HFFc6 (cell line): ENCODE results near the gene PTCH1. TPM values are rescaled to one million over a fixed set of nuclear protein-coding genes. Genes with fewer than 3 reads are reported as not detected.
A peak's percentile ranks its signal among the peaks of the same experiment; 100 is the strongest.

ENCODE experiments used
- DNase-seq: peaks from one replicate; pipeline ENCODE4 v3.0.0-alpha.2; 2018
- H3K27ac Mint-ChIP-seq: 2 replicates; pipeline ENCODE4 v1.8.0; 2020; ENCODE audit warnings: mild to moderate bottlenecking, mixed read lengths
- H3K27me3 Mint-ChIP-seq: 2 replicates; pipeline ENCODE4 v1.8.0; 2021; ENCODE audit warnings: mild to moderate bottlenecking, moderate library complexity, mixed read lengths; ENCODE audit not compliant: insufficient read depth
- H3K36me3 Mint-ChIP-seq: 2 replicates; pipeline ENCODE4 v1.8.0; 2021; ENCODE audit warnings: low read depth, mixed read lengths
- H3K4me1 Mint-ChIP-seq: 2 replicates; pipeline ENCODE4 v1.8.0; 2020; ENCODE audit warnings: low read depth, mixed read lengths
- H3K4me3 Mint-ChIP-seq: 2 replicates; pipeline ENCODE4 v1.8.0; 2020; ENCODE audit warnings: mild to moderate bottlenecking, moderate library complexity, mixed read lengths
- H3K9me3 Mint-ChIP-seq: 2 replicates; pipeline ENCODE4 v1.8.0; 2020; ENCODE audit warnings: mild to moderate bottlenecking, mixed read lengths
- CTCF ChIP-seq: fragments of 200-600 bp; sonication (generic); IDR thresholded peaks from 2 replicates; pipeline ENCODE4 v1.5.0; 2021; ENCODE audit warnings: antibody characterized with exemption, mild to moderate bottlenecking
- total RNA-seq, 6 experiments: library from RNA; stranded (reverse); fragmentation: NEBNext Ultra II Directional; extraction: Animal tissue kit (Norgen Biotek cat#: 25700); gene quantifications; 2 replicates in 1 of 6; 3 replicates in 5 of 6; pipeline ENCODE4 v1.2.3, GENCODE V29; 2021

Gene PTCH1
- total RNA-seq, 6 experiments from 2014 or later: 6.6 to 9.3 (median 7.0) TPM

DNA sequence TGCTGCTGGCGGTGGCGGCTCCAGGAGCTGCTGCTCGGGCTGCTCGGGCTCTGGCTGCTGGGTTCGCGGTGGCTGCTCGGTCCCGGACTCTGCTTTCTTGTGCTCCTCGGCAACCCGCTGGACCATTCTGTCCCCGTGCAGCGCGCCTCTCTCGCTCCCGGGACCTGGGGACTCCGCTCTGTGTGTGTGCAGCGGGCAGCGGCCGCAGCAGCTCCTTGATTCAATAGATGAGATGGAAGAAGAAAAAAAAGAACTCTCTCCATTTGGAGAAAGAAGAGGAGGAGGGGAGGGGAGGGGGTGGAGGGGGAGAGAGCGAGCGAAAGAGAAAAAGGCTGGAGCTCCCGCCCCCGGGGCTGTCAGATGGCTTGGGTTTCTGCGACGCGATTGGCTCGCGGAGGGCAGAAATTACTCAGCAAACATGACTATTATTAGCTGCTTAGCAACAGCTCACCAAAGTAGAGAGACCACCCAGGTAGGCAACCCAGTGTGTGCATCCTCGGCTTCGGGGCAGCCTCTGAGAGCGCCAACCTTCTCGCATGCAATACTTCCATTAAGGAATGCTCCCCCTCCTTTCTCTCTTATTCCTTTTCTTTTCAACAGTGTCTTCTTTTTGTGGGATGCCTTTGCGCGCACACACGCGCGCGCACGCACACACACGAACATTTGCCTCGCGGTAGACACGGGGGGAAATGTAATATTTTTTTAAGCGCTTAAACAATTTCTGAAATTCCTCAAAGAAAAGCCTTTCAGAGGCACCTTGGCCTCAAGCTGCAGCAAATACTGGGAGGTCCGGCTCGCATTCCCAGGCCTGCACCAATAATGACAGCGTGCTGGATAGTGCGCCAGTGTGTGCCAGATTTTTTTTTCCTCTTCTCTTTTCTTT is 7.6 kb downstream of the PTCH1 start:
- Mint-ChIP-seq H3K9me3 (no peaks in the 10 kb centered on the region), H3K27ac (peak overlapping the region; percentile 95), H3K27me3 (peaks cover 2% of the 10 kb centered on the region), H3K4me3 (peak overlapping the region; percentile 94), H3K36me3 (no peaks in the 10 kb centered on the region), H3K4me1 (peaks cover 32% of the 10 kb centered on the region)
- TF ChIP-seq CTCF: no peak
- peak; percentile 88 for DNase-seq

- Mint-ChIP-seq H3K4me3 (peak overlapping the region; percentile 94), H3K36me3 (no peaks in the 10 kb centered on the region), H3K4me1 (peaks cover 35% of the 10 kb centered on the region), H3K9me3 (no peaks in the 10 kb centered on the region), H3K27ac (peak overlapping the region; percentile 70), H3K27me3 (peaks cover 2% of the 10 kb centered on the region)
- TF ChIP-seq CTCF: no peak
- no peak for DNase-seq
These were observed 8.4 kb downstream of the PTCH1 start for GRCh38 chr9:95508242-95508967.

- peak; percentile 57 for DNase-seq
- peak overlapping the region; percentile 94 for H3K4me3 Mint-ChIP-seq
- peaks cover 29% of the 10 kb centered on the region for H3K4me1 Mint-ChIP-seq
- peak overlapping the region; percentile 70 for H3K27ac Mint-ChIP-seq
- no peaks in the 10 kb centered on the region for H3K9me3 Mint-ChIP-seq
- peaks cover 1% of the 10 kb centered on the region; the same call in 1 of the 2 replicates for H3K27me3 Mint-ChIP-seq
- no peak for TF ChIP-seq CTCF
- H3K36me3 Mint-ChIP-seq: no peaks in the 10 kb centered on the region
These were observed 9.1 kb downstream of the PTCH1 start for GRCh38 chr9:95507464-95508241.

- peak; percentile 57 for DNase-seq
- H3K27me3 Mint-ChIP-seq: peaks cover 3% of the 10 kb centered on the region; the same call in 1 of the 2 replicates
- H3K4me3 Mint-ChIP-seq: peak overlapping the region; percentile 94
- no peaks in the 10 kb centered on the region for H3K9me3 Mint-ChIP-seq
- peak overlapping the region; percentile 78 for H3K27ac Mint-ChIP-seq
- peak; percentile 6; the same call in 1 of the 2 replicates for TF ChIP-seq CTCF
- peaks cover 21% of the 10 kb centered on the region for H3K4me1 Mint-ChIP-seq
- H3K36me3 Mint-ChIP-seq: no peaks in the 10 kb centered on the region
These were observed 9.9 kb downstream of the PTCH1 start for GRCh38 chr9:95506678-95507463.

- TF ChIP-seq CTCF: no peak
- no peaks in the 10 kb centered on the region for H3K36me3 Mint-ChIP-seq
- H3K27me3 Mint-ChIP-seq: peaks cover 3% of the 10 kb centered on the region; the same call in 1 of the 2 replicates
- DNase-seq: peak; percentile 32
- H3K4me3 Mint-ChIP-seq: peak overlapping the region; percentile 94
- peaks cover 16% of the 10 kb centered on the region for H3K4me1 Mint-ChIP-seq
- no peaks in the 10 kb centered on the region for H3K9me3 Mint-ChIP-seq
- H3K27ac Mint-ChIP-seq: peak overlapping the region; percentile 78
These were observed 10.4 kb downstream of the PTCH1 start for GRCh38 chr9:95506428-95506677.
